Measurements from ENCODE around the gene NALCN.
A peak's percentile ranks its signal among the peaks of the same experiment; 100 is the strongest.

NALCN gene

DNA sequence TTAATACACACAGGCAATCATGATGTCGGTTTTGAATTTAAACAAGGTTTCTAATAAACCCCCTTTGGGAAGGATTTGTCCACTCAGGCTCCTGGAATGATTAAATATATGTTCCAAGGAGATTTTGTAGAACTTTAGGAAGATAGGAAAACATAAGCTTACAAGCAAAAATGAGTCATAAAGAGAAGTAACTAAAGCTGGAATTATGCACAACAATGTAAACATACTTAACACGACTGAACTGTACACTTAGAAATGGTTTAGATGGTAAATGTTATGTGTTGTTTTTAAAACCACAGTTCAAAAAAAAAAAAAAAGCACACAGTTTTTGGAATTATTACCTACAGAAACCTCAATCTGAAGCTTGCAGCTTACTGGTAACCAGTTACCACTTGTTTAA, 304.4 kb downstream of the NALCN start:
- no peak for DNase-seq

DNA sequence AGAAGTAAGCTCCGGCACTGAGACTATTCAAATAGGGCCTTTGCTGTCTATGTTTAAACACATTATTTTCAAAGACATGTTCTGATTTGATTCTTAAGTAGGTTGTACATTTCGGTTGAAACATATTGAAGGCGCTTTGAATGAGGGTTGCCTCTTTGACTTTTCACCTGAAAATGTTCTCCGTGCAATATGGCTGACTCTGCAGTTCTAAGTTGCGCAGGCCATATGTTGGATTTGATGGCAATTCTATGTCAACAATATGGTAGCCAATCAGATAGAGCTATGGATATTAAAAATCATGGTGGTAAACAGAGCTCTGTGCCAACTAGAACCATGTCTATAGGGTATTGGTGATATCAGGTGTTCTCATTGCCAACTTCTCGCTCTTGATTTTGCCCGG, 307.3 kb downstream of the NALCN start:
- DNase-seq: no peak

DNA sequence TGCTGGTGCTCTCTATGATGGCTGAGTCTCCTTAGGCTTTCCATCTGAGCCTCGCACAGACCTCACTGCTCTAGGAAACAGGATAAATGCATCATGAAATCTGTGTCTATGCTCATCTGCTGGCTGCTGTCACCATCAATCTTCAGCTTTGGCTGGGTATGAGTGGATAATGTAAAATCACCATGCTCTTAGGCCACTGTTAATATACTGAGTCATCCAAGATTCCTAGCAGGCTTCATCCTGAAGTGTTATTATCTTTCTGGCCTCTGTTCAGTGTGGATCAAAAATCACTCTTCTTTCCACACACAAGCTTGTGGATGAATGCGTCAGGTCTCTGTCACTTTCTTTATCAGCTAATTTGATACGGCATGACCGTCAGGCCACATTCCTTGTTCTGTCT, 317.4 kb downstream of the NALCN start:
- no peak for DNase-seq

DNA sequence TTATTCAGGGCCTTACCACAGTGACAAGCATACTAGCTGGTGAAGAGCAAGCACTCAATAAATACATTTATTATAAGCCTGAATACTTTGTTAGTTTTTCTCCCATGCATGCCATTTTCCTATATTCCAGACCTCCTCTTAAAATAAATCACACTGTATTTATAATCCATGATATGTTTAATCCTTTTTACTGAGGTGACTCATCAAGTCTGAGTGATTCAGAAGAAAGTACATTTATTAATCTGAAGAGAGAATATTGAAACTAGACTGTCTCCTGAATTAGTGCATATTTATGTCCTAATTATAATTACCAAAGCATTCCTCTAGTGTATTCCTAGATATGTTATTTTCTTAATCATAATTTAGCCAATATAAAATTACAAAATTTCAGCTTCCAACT, 323.3 kb downstream of the NALCN start:
- DNase-seq: no peak

DNA sequence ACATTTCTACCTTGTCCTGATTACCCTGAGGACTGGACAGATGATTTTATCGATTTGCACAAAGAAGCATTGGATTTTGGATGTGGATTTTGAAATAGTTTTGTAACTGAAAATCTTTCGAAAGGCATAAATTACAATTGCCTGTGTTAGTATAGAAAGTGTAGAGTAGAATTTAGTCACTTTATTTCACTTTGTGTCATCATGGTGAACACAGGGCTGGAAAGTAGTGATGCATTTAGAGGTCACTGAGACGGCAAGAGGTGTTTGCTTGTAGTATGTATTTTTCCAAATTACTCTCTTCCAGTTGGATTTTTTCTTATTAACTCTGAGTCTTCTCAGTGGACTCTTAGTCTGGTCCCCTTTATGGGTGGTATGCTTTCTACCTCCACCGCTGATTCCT, 326.0 kb downstream of the NALCN start:
- DNase-seq: no peak

DNA sequence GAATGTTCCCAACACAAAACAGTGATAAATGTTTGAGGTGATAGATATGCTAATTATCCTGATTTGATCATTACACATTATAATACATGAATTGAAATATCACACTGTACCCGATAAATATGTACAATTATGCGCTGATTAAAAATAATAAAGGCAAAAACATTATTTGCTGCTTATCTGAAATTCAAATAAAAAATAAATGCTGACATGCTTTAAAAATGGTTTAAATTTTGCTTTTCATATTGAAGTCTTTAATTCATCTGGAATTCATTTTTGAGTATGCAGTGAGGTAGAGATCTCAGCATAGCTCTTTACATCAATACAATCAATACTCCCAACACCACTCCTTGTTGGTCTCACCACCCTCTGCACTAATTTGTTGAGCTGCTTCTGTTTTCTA, 330.8 kb downstream of the NALCN start:
- DNase-seq: no peak

DNA sequence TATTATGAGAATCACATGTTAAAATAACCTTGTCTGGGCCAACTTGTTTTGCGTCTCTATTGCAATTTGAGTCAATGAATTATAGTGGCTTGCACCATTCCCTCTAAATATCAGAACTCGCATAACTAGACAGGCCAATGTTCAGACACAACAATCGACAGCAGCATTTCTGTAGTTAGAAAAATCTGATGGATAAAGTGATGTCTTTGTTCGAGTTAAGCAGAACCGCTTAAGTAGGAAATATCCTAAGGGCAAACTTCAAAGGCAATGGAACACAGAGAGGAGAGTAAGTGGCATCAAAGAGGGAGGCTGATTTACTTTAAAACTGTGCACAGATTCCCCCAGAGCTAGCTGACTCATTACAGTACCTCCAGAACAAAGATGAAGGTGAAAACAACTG, 333.9 kb downstream of the NALCN start:
- DNase-seq: no peak

DNA sequence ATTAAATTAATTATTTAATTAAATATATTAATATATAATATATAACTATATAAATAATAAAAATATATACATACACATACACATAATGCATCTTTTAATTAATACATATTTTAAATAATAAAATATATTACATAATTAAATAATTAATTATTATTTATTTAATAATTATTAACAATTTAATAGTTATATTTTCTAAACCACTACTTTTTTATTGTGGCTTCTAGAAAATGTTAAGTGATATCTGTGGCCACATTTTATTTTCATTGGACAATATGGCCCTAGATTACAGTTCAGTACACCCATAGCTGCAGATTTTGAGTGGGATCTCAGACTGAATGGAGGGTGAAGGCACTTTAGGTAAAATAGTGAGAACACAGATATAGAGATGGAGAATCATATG, 335.7 kb downstream of the NALCN start:
- no peak for DNase-seq

DNA sequence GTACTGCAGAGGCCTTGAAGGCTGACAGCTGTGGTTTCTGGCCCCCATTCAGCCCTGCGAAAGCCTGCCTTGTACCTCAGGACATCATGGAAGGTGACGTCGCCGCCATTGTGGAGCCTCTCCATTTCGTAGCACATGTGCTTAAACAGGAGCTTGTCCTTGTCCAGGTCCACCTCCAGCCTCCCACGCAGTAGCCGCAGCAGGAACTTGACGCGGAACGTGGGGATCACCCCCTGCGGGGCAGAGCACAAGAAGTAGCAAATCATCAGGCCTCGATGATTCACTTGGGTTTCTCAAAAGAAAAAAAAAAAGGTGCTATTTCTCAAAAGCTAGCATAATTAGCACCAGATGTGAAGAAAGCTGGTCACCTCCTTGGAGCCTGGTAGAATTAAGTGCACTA, 351.0 kb downstream of the NALCN start:
- peak; percentile 13 for DNase-seq

DNA sequence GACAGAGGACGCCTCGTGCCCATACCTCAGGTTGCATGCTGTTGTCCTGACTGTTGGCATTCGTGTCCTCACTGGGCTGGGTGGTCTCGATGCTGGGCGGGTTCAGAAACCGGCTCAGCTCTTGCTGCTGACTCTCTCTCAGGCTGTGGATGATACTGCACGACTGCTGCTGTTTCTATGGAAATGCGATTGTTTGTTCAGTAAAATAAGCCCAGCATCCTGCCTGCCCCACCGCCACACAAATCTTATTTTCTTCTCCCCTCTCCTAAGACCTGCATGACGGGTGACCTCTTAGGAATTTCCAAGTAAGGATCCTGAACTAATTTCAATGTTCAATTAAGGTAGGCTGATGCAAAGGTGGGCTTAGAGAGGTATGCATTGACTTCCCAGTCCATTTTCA, 356.5 kb downstream of the NALCN start:
- DNase-seq: no peak

DNA sequence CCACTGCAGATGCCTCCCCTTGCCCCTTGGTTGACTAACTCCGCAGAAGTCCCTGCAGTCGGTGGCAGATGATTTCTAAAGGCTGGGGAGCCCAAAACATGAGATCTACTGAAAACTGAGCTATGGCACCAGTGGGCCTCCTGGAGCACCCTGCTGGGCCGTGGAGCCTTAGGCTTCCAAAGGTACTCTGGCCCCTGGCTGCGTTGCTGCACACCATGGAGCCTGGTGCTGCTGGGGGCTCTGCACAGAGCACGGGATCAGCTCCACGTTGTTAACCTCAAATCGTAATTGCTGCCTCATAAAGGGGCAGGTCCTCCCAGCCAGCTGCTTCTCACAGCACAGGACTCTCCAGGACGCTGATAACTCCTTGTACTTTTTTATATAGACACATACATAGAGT, 357.5 kb downstream of the NALCN start:
- no peak for DNase-seq

DNA sequence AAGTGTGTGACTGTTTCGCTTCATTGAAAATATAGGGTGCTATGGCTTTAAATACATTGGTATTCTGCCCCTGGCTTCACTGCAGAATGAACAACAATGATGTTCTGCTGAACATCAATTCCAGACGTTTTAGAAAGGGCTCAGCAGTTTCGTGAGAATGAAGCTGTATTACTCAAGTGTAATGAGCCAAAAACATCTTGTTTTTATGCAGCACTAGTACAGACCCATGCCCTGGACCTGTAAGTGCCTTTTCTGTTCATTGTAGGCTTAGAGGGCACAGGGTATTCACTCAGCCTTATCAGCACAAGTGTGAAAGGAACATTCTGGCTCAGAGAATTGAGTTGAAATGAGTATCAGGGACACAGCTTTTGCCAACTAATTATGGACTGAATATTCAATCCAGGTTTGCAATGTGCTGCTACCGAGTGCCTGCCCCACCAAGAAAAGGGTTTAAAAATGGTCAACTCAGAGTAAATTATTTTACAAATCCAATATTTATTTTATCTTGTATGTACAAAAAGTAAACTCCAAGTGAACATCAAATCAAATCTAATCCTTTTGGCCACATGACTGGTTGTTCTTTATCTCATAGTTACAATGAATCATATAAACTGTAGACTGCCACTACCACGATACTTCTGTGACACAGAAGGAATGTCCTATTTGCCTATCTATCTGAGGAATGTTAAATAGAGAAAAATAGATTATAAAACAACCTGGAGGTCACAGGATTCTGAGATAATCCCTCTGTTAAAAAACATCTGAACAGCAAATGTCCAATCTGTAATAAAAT, 362.8 kb downstream of the NALCN start:
- no peak for DNase-seq

DNA sequence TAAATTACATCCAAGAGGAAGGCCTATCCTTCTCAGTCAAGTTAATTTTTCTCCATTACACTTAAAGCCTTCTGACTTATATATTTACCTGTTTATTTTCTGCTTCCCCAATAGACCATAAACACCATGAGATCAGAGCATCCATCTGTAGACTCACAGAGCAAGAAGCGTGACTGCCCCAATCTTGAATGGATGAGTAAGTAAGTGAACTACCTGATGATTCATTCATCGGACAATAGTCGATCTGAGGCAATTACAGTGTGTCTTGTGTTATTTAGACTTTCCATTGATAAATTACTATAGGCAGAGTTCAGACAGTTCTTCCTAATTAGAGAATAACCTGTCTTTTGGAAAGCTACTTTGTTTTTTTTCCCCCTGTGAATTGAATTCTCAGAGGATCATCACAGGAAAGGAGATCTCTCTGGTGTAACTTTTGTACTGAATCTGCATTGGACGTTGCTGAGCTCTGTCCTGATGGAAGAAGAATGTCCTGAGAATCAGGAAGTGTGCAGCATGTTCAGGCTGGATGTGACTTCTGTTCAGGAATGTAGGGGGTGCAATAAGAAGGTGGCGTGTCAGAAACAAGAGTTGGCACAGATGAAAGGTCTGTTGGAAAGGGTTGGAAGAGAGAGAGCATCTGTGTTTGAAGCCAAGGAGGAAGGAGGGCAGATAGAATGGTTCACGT, 367.0 kb downstream of the NALCN start:
- DNase-seq: no peak

DNA sequence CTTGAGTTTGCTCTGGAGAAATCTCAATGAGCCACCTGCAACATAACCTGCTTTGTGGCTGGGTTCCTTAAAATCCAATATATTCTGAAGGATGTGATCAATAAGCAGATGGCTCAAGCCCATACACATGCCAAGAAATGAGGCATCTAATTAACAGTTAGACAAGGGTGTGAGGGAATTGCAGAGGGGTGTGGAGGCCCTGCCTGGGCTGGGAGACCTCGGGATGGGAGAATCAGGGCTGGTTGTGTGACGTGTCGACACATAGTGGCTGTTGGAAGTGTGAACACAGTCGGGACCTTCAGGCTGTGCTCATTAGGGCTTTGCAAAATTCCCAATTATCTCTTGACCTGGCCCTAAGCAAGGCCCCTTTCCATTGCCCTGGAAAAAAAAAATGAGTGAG, 379.8 kb downstream of the NALCN start:
- DNase-seq: no peak

DNA sequence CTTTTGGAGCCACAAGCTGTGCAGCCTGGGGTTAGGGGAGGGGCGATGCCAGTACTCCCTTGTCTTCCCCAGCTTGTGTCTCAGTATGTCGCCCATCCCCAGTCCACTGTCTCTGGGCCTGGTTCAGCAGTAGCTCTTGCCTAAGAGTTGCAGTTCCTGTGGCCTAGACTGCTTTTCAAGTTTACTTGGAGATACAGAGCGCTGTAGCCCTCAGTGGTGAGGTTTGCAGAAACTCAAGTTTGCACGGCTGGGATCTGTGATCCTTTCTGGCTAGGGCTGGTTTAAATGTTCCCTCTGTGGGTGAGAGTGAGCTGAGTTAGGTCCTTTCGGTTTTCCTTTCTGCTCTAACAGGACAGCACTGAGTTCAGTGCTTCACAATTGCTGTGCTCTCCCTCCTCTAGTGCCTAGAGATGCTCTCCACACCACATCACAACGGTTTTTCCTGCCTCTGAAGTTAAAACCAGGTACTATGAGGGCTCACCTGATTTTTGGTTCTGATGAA, 381.1 kb downstream of the NALCN start:
- DNase-seq: no peak

DNA sequence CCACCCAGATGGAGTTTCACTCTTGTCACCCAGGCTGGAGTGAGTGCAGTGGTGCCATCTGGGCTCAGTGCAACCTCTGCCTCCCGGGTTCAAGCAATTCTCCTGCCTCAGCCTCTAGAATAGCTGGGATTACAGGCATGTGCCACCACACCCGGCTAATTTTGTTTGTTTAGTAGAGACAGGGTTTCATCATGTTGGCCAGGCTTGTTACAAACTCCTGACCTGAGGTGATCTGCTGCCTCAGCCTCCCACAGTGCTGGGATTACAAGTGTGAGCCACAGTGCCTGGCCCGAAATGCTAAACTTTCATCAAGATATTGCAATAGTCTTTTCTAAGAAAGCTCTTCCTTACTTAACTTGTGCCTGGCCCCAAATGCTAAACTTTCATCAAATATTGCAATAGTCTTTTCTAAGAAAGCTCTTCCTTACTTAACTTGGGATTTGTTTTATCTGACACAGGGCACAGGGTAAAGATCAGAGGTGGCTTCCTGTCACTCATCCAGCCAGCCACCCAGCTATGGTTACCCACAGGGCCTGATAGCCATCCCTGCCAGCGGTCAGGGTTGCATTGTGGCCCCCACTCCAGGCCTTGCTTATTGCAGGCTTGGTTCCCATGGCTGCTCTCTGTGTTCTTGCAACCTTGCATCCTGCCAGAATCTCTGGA, 389.4 kb downstream of the NALCN start:
- DNase-seq: no peak

DNA sequence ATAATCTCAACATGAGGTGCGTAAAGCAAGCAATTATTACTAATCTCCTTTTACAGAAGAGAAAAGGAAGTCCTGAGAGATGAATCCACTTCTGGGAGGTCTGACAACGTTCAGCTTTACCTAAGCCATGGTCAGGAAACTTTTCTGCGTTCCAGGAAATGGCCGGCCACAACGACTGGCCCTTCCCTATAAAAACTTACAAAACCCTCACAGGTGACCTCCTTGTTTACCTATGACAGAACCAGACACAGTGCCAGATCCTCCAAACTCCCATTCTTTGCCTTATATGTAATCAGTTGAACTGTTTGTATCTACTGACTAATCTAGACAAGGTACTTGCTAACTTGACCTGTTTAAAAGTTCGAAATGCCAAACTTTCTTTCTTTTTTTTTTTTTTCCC, 390.0 kb downstream of the NALCN start:
- no peak for DNase-seq

DNA sequence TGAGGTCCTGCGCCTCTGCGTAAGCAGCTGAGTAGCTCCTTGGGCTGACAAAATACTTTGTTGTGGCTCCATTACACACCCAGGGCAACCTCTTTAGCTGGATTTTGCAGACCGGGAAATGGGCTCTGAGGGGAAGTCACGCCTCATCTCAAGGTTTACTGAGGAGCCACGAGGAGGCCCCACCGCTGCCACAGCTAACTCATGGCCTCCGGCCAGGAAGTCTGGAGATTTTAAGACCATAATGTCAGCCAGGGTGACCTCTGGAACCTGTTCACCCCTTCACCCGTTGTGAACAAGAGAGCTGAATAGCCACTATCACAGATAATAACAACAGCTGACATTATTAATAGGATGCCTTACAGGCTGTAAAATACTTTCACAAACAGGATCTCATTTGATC, 390.4 kb downstream of the NALCN start:
- DNase-seq: no peak

DNA sequence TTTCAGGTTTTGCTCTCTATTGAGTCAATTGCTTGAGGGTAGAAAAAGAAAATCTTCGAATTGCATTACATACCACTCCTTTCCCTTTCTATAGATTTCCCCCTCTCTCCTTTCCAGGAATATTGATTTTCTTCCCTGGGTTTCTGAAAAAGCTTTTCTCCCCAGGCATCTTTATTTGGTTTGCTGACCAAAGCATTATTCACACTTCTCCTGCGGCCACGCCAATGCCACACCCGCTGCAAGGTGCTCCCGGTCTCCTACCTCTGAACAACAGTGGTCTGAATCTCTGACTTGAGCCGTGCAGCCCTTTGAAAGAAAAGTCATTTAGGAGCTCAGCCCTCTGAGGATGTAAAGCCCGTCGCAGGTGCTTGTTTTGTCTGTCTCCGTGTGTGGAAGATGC, 390.8 kb downstream of the NALCN start:
- DNase-seq: no peak

DNA sequence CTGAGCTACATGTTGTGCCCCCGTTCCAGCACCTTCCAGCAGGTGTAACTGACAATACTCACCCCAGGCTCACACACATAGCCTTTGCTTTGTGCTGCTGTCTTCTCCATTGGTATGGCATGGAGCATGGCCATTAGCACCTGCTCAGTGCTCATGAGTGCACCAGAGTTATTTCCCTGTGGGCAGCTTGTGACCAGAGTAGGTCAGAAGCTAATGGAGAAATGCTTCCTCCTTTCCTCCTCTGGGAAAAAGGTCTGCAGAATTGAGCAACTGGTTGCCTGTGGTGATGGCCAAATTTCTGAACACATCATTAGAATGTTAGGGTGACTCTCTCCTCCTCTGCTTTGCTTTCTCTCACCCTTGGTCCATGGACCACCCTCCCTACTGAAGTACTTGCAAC, 397.2 kb downstream of the NALCN start:
- DNase-seq: no peak

DNA sequence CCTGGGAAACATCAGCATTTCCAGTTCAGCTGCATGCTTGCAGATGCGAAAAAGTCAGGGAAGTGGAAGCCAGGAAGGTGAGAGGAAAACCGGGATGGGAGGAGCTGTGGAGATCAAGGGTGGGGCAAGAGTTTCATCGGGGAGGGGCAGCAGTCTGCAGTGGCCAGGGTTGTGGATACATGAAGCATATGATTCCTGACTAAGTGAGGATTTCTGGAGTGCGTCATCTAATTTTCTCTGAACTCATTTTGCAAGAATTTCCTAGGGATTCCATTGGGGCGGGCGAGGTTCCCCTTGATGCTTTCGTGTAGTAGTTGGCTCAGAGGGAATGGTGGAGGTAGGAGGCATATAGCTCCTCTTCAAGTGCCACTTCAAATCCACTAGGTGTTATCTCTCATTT, 397.6 kb downstream of the NALCN start:
- DNase-seq: no peak

DNA sequence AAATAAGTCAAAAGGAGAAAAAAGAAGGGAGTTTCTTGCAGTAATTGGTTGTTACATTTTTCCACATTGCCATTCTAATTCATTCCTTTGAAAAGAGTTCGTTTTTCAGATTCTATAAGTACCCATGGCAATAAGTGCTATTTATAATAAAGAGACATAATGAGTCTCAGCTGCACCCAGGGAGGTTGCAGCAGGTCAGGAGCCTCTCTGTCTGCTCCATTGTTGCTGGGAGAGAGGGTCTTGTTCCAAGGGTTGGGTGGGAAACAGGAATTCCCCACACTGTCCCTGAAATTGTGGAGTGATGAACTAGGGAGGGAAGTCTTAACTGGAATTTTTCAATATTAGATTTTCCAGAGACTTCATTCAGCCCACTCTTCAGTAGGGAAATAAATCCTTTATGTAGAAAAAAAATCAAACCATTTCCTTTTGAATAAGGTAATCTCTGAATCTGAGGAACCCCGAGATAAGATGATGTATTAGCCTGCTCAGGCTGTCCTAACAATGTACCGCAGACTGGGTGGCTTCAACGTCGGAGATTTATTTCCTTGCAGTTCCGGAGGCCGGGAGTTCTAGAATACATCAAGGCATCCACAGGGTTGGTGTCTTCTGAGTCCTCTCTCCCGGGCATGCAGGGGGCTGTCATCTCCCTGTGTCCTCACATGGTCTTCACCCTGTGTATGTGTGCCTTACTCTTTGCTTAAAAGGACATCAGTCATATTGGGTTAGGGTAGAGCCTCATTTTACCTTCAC, 399.0 kb downstream of the NALCN start:
- DNase-seq: no peak

DNA sequence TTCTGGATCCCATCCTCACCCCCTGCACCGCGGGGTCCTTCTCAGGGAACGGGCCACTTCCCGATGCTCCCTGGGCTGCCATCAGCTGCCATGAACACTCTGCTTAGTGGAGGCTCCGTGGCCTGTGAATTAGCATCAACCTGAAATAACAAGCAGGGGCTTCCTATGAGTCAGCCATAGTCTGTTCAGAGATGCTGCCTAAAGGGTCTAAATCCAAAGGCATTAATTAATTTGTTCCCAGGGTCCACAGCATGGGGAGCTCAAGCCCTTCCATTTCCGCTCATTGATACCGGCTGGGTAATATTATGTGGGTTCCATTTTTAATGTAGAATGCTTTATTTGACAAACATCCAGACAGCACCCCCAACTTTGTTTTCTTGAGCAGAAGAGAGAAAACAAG, 399.8 kb downstream of the NALCN start:
- DNase-seq: no peak

All from GOT3 (cell line).